GM19238 (cell line): ENCODE data around the gene INPP4A.

Experiments used
- DNase-seq: peaks from one replicate; pipeline ENCODE4 v3.0.0; 2011; ENCODE audit warnings: low spot score; ENCODE audit not compliant: insufficient read length

The INPP4A gene

GRCh38 chr2:98623657-98624056, 179.0 kb downstream of the INPP4A start:
- no peak for DNase-seq

DNA sequence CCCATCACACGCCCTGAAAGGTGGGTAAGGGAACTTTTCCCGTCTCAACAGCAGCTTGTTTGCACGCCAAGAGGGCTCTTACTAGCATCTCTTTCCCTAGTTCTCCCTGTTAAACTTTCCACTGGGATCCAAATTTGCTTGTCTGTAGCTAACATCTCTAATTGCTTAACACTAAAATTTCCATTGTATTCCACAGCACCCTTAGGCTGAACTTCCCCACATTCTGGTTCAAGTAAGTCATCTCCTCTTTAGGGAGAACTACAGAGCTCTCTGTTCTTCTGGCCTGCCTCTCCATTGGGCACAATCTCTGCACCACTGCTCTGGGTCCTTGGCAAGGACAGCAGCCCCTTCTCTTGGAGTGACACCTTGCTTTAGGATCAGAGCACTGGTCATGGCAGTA, 187.7 kb downstream of the INPP4A start:
- no peak for DNase-seq

DNA sequence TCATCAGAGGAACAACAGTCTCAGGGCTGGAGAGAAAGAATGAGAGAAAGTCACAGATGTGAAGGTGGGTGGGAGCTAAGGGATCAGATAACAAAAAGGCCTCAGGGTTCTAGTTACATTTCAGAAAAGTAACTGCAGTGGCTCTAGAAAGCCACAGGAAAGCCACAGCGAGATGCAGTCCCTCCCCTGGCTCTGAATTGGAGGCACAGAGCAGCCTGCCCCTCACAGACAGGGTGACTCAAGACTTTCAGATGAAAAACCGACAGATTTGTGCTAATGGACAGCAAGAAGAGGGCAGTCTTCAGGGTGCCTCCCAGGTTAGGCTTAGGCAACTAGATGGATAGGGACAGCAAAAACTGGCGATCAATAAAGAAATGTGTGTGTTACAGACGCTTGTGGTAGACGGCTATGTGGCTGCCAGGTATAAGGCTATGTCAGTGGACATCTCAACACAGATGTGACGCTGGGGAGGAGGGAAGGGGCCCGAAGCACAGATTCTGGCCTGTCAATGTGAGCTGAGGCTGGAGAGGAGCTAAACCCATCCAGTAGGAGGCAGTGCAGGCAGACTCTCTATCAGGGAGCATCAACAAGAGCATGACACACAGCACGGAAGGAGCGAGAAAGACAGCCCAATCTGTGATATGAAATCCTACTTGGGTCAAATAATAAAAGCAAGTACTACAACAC, 189.9 kb downstream of the INPP4A start:
- no peak for DNase-seq

DNA sequence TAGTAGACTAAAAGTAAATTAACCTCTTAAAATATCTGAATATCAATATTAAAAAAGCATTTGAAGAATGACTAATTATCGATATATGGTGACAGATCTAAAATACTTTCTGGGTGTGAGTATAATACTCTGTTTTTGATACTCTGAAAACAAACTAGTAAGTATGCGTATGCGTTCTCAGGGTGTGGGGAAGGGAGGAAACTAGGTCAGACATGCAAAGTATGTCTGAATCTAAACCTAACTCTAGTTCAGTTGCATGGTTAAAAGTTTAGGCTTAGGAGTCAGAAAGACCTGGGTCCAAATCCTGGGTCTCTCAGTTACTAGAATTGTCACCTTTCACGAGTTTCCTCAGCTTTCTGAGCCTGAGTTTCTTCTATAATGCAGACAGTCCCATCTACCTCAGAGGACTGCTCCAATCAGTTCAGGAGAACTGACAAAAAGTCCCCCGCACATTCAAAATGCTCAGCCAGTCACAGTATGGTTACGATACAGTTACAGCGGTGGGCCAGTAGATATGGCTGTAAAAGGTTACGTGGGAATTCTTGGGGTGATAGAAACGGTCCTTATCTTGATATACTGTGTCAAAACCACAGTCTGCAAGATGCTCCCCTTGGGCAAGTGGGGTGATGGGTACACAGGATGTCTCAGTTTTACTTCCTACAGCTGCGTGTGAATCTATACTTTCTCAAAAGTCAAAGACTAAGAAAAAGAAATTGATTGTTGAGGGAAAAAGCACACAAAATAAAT, 192.9 kb downstream of the INPP4A start:
- no peak for DNase-seq

DNA sequence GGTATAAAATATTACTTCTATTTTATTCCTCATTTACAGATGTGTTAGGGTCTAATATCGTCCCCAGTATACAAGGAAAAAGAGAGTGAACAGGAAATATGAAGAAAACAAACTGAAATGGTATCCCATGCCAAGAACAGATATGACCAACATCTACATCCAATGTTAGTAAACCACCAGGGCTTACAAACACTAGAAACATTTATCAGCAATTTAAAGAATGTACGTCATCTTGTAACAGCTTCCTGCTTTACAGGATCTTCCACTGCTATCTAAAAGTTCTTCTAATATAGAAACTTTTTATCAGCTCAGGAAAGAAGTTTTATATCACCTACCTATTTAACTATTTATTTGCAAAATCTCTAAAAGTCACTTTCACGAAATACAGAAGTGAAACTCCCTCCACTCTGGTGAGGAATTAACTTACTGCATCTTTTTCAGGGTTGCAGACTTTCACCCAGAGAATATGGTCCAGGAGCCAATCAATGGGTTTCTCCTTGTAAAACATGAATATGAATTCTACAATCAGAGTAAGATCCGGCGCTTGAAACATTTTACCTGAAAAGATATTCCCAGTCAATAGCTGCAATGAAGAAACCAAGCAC, 198.9 kb downstream of the INPP4A start:
- DNase-seq = no peak
